Stomach (tissue), 9 donors: ENCODE results near the gene PCGF2. TPM values are rescaled to one million over a fixed set of nuclear protein-coding genes. Genes with fewer than 3 reads are reported as not detected.

Experiments
- DNase-seq, 2 donors: peaks; one replicate each; pipeline versions ENCODE4 v3.0.0 to v3.0.0-alpha.2; 2013 to 2019
- H3K27ac ChIP-seq, 5 donors: fragments of 200-600 bp in 4 of 5; sonication (generic) in 4 of 5; one replicate each; pipeline ENCODE4 v1.5.1; 2013 to 2019; ENCODE audit warnings: mild to moderate bottlenecking in 1 of 5, moderate library complexity in 1 of 5
- H3K27me3 ChIP-seq, 3 donors: fragments of 200-600 bp; sonication (generic); one replicate each; pipeline ENCODE4 v1.5.1; 2017 to 2019; ENCODE audit warnings: mixed run types in 1 of 3
- H3K36me3 ChIP-seq, 4 donors: fragments of 200-600 bp; sonication (generic); 1 replicate in 3 of 4; 2 replicates in 1 of 4; pipeline ENCODE4 v1.5.1; 2016 to 2019
- H3K4me1 ChIP-seq, 4 donors: fragments of 200-600 bp; sonication (generic); one replicate each; pipeline ENCODE4 v1.5.1; 2016 to 2019
- H3K4me3 ChIP-seq, 4 donors: fragments of 200-600 bp; sonication (generic) in 3 of 4; one replicate each; pipeline ENCODE4 v1.5.1; 2016 to 2019; ENCODE audit warnings: mild to moderate bottlenecking in 1 of 4
- H3K9me3 ChIP-seq, 4 donors: fragments of 200-600 bp; sonication (generic); one replicate each; pipeline ENCODE4 v1.5.1; 2016 to 2019
- EP300 ChIP-seq: sonication (generic); formaldehyde crosslinking; IDR thresholded peaks from one replicate; pipeline ENCODE4 v1.6.1; 2017; ENCODE audit warnings: antibody characterized with exemption
- POLR2A ChIP-seq, 4 donors: fragments of 450-650 bp; IDR thresholded peaks; one replicate each; pipeline ENCODE4 v1.6.1; 2016; ENCODE audit warnings: antibody characterized with exemption in 4 of 4, control low read depth in 2 of 4, mild to moderate bottlenecking in 1 of 4, moderate library complexity in 1 of 4
- POLR2AphosphoS5 ChIP-seq, 3 donors: sonication (generic); formaldehyde crosslinking; IDR thresholded peaks; one replicate each; pipeline ENCODE4 v1.6.1; 2016; ENCODE audit warnings: antibody characterized with exemption in 3 of 3
- WGBS, 5 donors: extraction: QIAGEN DNeasy Blood & Tissue Kit in 3 of 5; methylation state at CpG; one replicate each; pipeline versions ENCODE4 v1.1.5 to v1.1.7; 2013 to 2018; 5-methylcytosine and 5-hydroxymethylcytosine counted together
- intact Hi-C: fragments of 100-400 bp; cut with DNase I; formaldehyde crosslinking; loops from one replicate; pipeline ENCODE4 v1.15.1; 2023; ENCODE audit warnings: low total_unique reads
- polyA plus RNA-seq, 3 donors: library from polyadenylated mRNA; stranded (reverse); fragments of 200-250 nt; gene quantifications; one replicate each; pipeline ENCODE4 v1.2.3, GENCODE V29; 2013
- total RNA-seq, 5 donors: library from RNA; depleted of rRNA; stranded (reverse); fragments of >200 nt; gene quantifications; one replicate each; pipeline versions ENCODE4 v1.1.0 to v1.2.3, GENCODE V29; 2014 to 2016
- TF ChIP-seq, protein P1 (sequence below), 7 experiments: fragments of 450-650 bp in 4 of 7; fragments of 200-600 bp in 3 of 7; sonication (generic) in 3 of 7; IDR thresholded peaks; one replicate each; pipeline ENCODE4 v1.5.1; 2016 to 2019; ENCODE audit warnings: antibody characterized with exemption in 7 of 7, control low read depth in 2 of 7, mild to moderate bottlenecking in 1 of 7
- donor health status: healthy with polysubstance abuse.
- donor health status: Bipolar disorder and iron deficiency.
- donor health status: healthy.

PCGF2 gene
- total and polyA plus RNA-seq, 8 donors, result 5.8 to 62.8 (median 27.6) TPM

- H3K27me3 ChIP-seq, result no peaks in the 10 kb centered on the region
- peak in 2 of 3 donors; percentile 47 to 67 for TF ChIP-seq POLR2AphosphoS5 (IDR thresholded peaks at IDR 0.05)
- no peak for TF ChIP-seq EP300
- H3K27ac ChIP-seq, result peak within 1 kb of the TSS; percentile 90 to 99 (median 97)
- intact Hi-C loops, result no loop called here
- WGBS, 5 donors, result 0 to 1% (median 1%) methylated on average over 44 to 95 of the region's 100 CpGs
- H3K4me1 ChIP-seq, result peaks cover 20 to 73% (median 53%) of the 10 kb centered on the region in 4 donors
- peak; percentile 82 to 95 for DNase-seq
- no peaks in the 10 kb centered on the region for H3K9me3 ChIP-seq
- H3K36me3 ChIP-seq, result peaks cover 9 to 28% (median 23%) of the 10 kb centered on the region in 4 donors
- peak within 1 kb of the TSS; percentile 87 to 97 (median 94) for H3K4me3 ChIP-seq
Measured at GRCh38 chr17:38704606-38705522, 43.3 kb downstream of the PCGF2 start, which contains the start of gene MLLT6. Gene MLLT6 (plus strand): TSS chr17:38705273. CDS start chr17:38705633, 360 bp downstream.

DNA sequence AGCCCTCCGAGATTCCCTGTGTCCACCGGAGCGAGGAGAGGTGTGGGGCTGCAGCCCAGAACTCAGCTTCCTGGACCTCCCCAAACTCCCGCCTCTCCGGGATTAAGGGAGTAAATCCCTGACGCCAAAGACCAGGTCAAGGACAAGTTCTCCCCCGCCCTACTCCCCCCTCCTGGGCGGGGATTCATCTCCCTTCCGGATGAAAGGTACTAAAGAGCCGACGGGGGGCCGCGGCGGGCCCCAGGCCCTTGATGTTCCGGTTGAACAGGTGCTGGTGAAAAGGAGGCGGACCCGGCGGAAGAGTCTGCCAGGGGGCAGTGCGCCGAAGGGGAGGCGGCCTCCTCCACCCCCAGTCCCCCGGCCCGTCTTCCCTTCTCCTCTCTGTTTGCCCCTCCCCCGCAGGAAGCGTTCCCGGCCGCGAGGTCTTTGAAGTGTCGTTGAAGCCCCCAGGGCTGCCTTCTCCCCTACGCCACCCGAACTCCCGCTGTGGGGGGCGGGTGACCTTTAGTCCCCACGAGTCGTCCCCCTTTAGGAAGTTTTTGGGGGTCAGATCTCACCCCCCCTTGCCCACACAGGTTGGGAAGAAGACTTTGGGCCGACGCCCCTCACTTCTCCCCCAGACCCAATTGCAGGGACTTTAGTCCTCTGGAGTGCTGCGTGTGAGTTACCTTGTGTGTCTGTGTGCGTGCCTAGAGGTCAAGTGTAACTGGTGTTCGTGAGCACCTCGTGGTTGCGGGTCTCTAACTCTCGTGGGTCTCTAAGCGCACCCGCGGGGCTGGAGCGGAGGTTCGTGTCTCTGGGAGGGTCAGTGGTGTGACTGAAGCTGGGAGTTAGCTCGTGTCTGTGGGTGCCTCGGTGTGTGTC, 44.2 kb downstream of the PCGF2 start:
- H3K4me1 ChIP-seq, result peaks cover 20 to 65% (median 55%) of the 10 kb centered on the region in 4 donors
- H3K27me3 ChIP-seq, result no peaks in the 10 kb centered on the region
- intact Hi-C loops, result no loop called here
- peaks cover 2 to 19% (median 14%) of the 10 kb centered on the region in 4 donors for H3K36me3 ChIP-seq
- peak overlapping the region; percentile 90 to 99 (median 97) for H3K27ac ChIP-seq
- WGBS, 5 donors, result 0 to 2% (median 1%) methylated on average over 32 to 50 of the region's 50 CpGs
- TF ChIP-seq EP300, result no peak
- TF ChIP-seq POLR2A (IDR thresholded peaks at IDR 0.05), result no peak
- TF ChIP-seq, protein P1, sequence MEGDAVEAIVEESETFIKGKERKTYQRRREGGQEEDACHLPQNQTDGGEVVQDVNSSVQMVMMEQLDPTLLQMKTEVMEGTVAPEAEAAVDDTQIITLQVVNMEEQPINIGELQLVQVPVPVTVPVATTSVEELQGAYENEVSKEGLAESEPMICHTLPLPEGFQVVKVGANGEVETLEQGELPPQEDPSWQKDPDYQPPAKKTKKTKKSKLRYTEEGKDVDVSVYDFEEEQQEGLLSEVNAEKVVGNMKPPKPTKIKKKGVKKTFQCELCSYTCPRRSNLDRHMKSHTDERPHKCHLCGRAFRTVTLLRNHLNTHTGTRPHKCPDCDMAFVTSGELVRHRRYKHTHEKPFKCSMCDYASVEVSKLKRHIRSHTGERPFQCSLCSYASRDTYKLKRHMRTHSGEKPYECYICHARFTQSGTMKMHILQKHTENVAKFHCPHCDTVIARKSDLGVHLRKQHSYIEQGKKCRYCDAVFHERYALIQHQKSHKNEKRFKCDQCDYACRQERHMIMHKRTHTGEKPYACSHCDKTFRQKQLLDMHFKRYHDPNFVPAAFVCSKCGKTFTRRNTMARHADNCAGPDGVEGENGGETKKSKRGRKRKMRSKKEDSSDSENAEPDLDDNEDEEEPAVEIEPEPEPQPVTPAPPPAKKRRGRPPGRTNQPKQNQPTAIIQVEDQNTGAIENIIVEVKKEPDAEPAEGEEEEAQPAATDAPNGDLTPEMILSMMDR (IDR thresholded peaks at IDR 0.05), result peak in 1 of 7 experiments; percentile 11
- TF ChIP-seq POLR2AphosphoS5 (IDR thresholded peaks at IDR 0.05), result peak in 2 of 3 donors; percentile 73 to 80
- peak; percentile 95 for DNase-seq
- H3K4me3 ChIP-seq, result peak overlapping the region; percentile 87 to 97 (median 94)
- H3K9me3 ChIP-seq, result no peaks in the 10 kb centered on the region

GRCh38 chr17:38702916-38703741, 45.0 kb downstream of the PCGF2 start:
- peaks cover 0 to 11% (median 7%) of the 10 kb centered on the region in 4 donors for H3K36me3 ChIP-seq
- 1 to 2% (median 1%) methylated on average over 51 to 55 of the region's 55 CpGs for WGBS, 5 donors
- H3K27me3 ChIP-seq, result no peaks in the 10 kb centered on the region
- intact Hi-C loops, result no loop called here
- peaks cover 20 to 60% (median 51%) of the 10 kb centered on the region in 4 donors for H3K4me1 ChIP-seq
- peak in 1 of 2 donors; percentile 39 for DNase-seq
- peak overlapping the region; percentile 87 to 97 (median 94) for H3K4me3 ChIP-seq
- TF ChIP-seq, protein P1 (IDR thresholded peaks at IDR 0.05), result no peak
- TF ChIP-seq POLR2A (IDR thresholded peaks at IDR 0.05), result no peak
- no peak for TF ChIP-seq POLR2AphosphoS5 (IDR thresholded peaks at IDR 0.05)
- TF ChIP-seq EP300, result no peak
- H3K27ac ChIP-seq, result peak overlapping the region; percentile 90 to 99 (median 97)
- H3K9me3 ChIP-seq, result no peaks in the 10 kb centered on the region

- H3K27ac ChIP-seq, result peak overlapping the region; percentile 90 to 99 (median 97)
- peaks cover 20 to 52% (median 43%) of the 10 kb centered on the region in 4 donors for H3K4me1 ChIP-seq
- peak; percentile 89 to 97 for DNase-seq
- TF ChIP-seq POLR2A (IDR thresholded peaks at IDR 0.05) (peak in 1 of 4 donors; percentile 72), POLR2AphosphoS5 (IDR thresholded peaks at IDR 0.05) (peak; percentile 77 to 97 (median 95))
- TF ChIP-seq, protein P1 (IDR thresholded peaks at IDR 0.05), result no peak
- peak overlapping the region; percentile 87 to 97 (median 94) for H3K4me3 ChIP-seq
- peaks cover 0 to 4% (median 0%) of the 10 kb centered on the region in 4 donors for H3K36me3 ChIP-seq
- 0 to 1% (median 0%) methylated on average over 24 to 81 of the region's 81 CpGs for WGBS, 5 donors
- intact Hi-C loops, result no loop called here
- no peaks in the 10 kb centered on the region for H3K27me3 ChIP-seq
- H3K9me3 ChIP-seq, result no peaks in the 10 kb centered on the region
Measured at GRCh38 chr17:38702166-38702915, 45.8 kb downstream of the PCGF2 start.
